SU-DHL-6 (cell line): ENCODE data around the gene RCAN2.

Source experiments
- H2AFZ ChIP-seq: fragments of 200-600 bp; sonication (generic); 2 replicates; pipeline ENCODE4 v1.6.1; 2014; ENCODE audit warnings: low read depth, mild to moderate bottlenecking, moderate library complexity, mixed read lengths, antibody characterized with exemption, low read length; ENCODE audit not compliant: severe bottlenecking
- H3F3A ChIP-seq: fragments of 200-600 bp; shearing (Covaris generic); 2 replicates; pipeline ENCODE4 v1.6.0; 2016; ENCODE audit warnings: antibody characterized with exemption, mild to moderate bottlenecking; ENCODE audit not compliant: insufficient read depth
- H3K27ac ChIP-seq: fragments of 200-600 bp; sonication (generic); 2 replicates; pipeline ENCODE4 v1.5.1; 2016; ENCODE audit warnings: low read depth, mild to moderate bottlenecking, low read length, moderate library complexity, mixed read lengths
- H3K27me3 ChIP-seq: fragments of 200-600 bp; sonication (generic), shearing (Covaris generic); 2 replicates; pipeline ENCODE4 v1.6.0; 2014; ENCODE audit warnings: mild to moderate bottlenecking, low read length
- H3K36me3 ChIP-seq: fragments of 200-600 bp; sonication (generic); 2 replicates; pipeline ENCODE4 v1.6.1; 2014; ENCODE audit warnings: mild to moderate bottlenecking, low read length, mixed read lengths
- H3K4me2 ChIP-seq: fragments of 300-600, 200-600 bp; shearing (Covaris generic), sonication (generic); 2 replicates; pipeline ENCODE4 v1.6.0; 2014; ENCODE audit warnings: low read length, low read depth, mild to moderate bottlenecking; ENCODE audit not compliant: poor library complexity, severe bottlenecking
- H3K4me3 ChIP-seq: fragments of 200-600 bp; sonication (generic); 2 replicates; pipeline ENCODE4 v1.5.1; 2014; ENCODE audit warnings: antibody characterized with exemption, low read length, mild to moderate bottlenecking, mixed read lengths; ENCODE audit not compliant: insufficient read depth, poor library complexity, severe bottlenecking
- H3K79me2 ChIP-seq: fragments of 200-600 bp; sonication (generic); 2 replicates; pipeline ENCODE4 v1.6.1; 2014; ENCODE audit warnings: mild to moderate bottlenecking, low read length, moderate library complexity; ENCODE audit not compliant: insufficient read depth
- H3K9ac ChIP-seq: fragments of 200-600 bp; sonication (generic); 2 replicates; pipeline ENCODE4 v1.7.0; 2014; ENCODE audit warnings: mild to moderate bottlenecking, low read length
- H3K9me2 ChIP-seq: fragments of 200-600 bp; sonication (generic); replicated peaks from 2 replicates; pipeline ENCODE4 v1.6.1; 2014; ENCODE audit warnings: low read length; ENCODE audit not compliant: insufficient read depth
- H3K9me3 ChIP-seq: fragments of 200-600 bp; sonication (generic); 2 replicates; pipeline ENCODE4 v1.6.1; 2014; ENCODE audit warnings: low read length, mixed read lengths; ENCODE audit not compliant: insufficient read depth
- H4K20me1 ChIP-seq: fragments of 200-600 bp; sonication (generic); 2 replicates; pipeline ENCODE4 v1.6.1; 2014; ENCODE audit warnings: low read depth, mild to moderate bottlenecking, antibody characterized with exemption, low read length, moderate library complexity, mixed read lengths
- EZH2phosphoT487 ChIP-seq: fragments of 200-600 bp; sonication (generic), shearing (Covaris generic); conservative IDR thresholded peaks from 2 replicates; pipeline ENCODE4 v1.6.1; 2018; ENCODE audit warnings: mild to moderate bottlenecking, antibody characterized with exemption, low read length, moderate library complexity, mixed read lengths
- TF ChIP-seq, protein P1 (sequence below): fragments of 200-600 bp; sonication (generic); IDR thresholded peaks from one replicate; pipeline ENCODE4 v1.5.1; 2017; ENCODE audit warnings: antibody characterized with exemption, mild to moderate bottlenecking, low read length, moderate library complexity; ENCODE audit not compliant: insufficient read depth, poor library complexity, severe bottlenecking

Gene RCAN2

DNA sequence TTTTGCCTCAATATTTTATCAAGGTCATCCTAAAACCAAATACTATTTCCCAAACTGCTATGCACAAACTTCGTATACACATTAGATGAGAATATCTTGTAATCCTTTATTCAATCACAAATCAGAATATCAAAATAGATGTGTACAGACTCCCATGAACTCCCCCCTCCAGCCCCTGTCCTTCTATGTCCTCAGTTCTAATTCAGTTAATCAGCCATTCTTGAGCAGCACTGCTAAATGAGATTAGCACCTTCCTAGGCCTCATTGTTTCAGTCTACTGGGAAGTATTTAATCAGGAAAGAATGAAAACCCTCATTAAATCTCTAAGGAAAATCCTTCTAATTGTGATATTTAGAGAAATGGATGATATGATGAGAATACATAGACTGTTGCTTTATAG lies 36.6 kb downstream of the RCAN2 start:
- Histone ChIP-seq H3K9me3 (peaks cover 6% of the 10 kb centered on the region; the same call in 1 of the 2 replicates), H3K27ac (no peak overlapping the region)
- TF ChIP-seq, protein P1, sequence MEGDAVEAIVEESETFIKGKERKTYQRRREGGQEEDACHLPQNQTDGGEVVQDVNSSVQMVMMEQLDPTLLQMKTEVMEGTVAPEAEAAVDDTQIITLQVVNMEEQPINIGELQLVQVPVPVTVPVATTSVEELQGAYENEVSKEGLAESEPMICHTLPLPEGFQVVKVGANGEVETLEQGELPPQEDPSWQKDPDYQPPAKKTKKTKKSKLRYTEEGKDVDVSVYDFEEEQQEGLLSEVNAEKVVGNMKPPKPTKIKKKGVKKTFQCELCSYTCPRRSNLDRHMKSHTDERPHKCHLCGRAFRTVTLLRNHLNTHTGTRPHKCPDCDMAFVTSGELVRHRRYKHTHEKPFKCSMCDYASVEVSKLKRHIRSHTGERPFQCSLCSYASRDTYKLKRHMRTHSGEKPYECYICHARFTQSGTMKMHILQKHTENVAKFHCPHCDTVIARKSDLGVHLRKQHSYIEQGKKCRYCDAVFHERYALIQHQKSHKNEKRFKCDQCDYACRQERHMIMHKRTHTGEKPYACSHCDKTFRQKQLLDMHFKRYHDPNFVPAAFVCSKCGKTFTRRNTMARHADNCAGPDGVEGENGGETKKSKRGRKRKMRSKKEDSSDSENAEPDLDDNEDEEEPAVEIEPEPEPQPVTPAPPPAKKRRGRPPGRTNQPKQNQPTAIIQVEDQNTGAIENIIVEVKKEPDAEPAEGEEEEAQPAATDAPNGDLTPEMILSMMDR, result no peak
- TF ChIP-seq EZH2phosphoT487, result no peak

DNA sequence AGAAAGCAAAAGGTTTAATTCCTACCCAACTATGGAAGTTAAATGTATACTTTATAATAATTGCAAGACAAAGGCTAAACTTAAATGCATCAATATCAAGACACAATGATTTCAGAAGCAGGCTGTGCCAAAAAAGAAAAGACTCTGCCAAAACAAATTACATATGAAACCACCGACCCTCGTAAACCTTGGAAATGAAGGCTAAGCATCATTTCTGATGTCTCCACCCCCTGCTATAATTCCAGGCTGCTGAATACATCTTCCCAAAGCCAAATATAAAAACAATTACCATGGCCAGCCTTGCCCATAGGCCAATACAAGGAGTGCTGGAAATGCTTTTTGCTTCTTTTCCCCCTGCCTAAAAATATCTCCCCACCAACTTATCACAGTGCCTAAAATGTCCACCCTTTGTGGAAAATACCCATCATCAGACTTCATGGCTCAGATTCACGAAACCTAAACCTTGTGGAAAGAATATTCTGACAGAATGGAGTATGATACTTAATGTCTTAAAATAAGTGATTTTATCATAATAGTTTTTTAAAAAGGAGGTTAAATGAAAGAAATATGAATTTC lies 37.4 kb downstream of the RCAN2 start:
- Histone ChIP-seq H3K4me2 (no peak overlapping the region), H3K9me3 (peaks cover 7% of the 10 kb centered on the region; the same call in 1 of the 2 replicates)

More for the DNA sequence above, 36.6 kb downstream of the RCAN2 start:
- Histone ChIP-seq H3K27me3 (no peaks in the 10 kb centered on the region), H3K36me3 (0 out of 2 replicates have a peak, but pooled peaks cover 5% of the 10 kb centered on the region), H3K79me2 (no peaks in the 10 kb centered on the region), H2AFZ (no peak overlapping the region), H3K9me2 (no peaks in the 10 kb centered on the region), H4K20me1 (no peaks in the 10 kb centered on the region), H3K9ac (no peak overlapping the region), H3K4me3 (no peak overlapping the region), H3F3A (no peaks in the 10 kb centered on the region), H3K4me2 (no peak overlapping the region)

DNA sequence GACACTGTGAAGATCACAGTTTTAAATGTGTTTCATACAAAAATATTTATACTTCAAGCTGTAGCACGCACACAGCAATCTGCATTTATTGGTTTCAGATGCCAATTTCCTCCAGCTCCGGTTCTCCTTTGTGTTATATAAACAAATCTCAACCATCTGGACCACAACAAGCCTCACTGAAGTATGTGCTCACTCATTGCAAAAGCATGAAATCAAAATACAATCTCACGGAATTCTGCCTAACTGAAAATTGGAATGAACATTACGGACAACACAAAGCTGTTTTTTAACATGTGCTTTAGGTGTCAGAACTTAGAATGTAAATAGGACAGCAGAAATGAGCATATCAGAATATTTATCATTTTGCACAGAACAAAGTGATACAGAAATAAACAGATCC lies 38.0 kb downstream of the RCAN2 start:
- Histone ChIP-seq H3K36me3 (peaks cover 12% of the 10 kb centered on the region; the same call in 1 of the 2 replicates), H3K4me3 (no peak overlapping the region), H3K9me2 (no peaks in the 10 kb centered on the region), H4K20me1 (no peaks in the 10 kb centered on the region), H3K27ac (no peak overlapping the region), H3K4me2 (no peak overlapping the region), H3K27me3 (no peaks in the 10 kb centered on the region), H2AFZ (no peak overlapping the region), H3K9me3 (peaks cover 7% of the 10 kb centered on the region; the same call in 1 of the 2 replicates), H3K9ac (no peak overlapping the region), H3K79me2 (no peaks in the 10 kb centered on the region), H3F3A (no peaks in the 10 kb centered on the region)
- no peak for TF ChIP-seq EZH2phosphoT487
- TF ChIP-seq, protein P1, result no peak

More for the DNA sequence above, 37.4 kb downstream of the RCAN2 start:
- Histone ChIP-seq H2AFZ (no peak overlapping the region), H3F3A (no peaks in the 10 kb centered on the region), H3K79me2 (no peaks in the 10 kb centered on the region), H4K20me1 (no peaks in the 10 kb centered on the region), H3K4me3 (no peak overlapping the region), H3K36me3 (peaks cover 10% of the 10 kb centered on the region; the same call in 1 of the 2 replicates), H3K27me3 (no peaks in the 10 kb centered on the region), H3K9ac (no peak overlapping the region), H3K9me2 (no peaks in the 10 kb centered on the region), H3K27ac (no peak overlapping the region)
- TF ChIP-seq, protein P1, result no peak
- no peak for TF ChIP-seq EZH2phosphoT487
